Endothelial cell of umbilical vein (primary cell): ENCODE data around the gene HAL. TPM values are rescaled to one million over a fixed set of nuclear protein-coding genes. Genes with fewer than 3 reads are reported as not detected.

Experiments
- BruUV-seq: library from RNA; stranded (reverse); fragments of 400-500 nt; replicated peaks from 2 replicates; lab custom pipeline; 2021; lab: Mats Ljungman, UMichigan
- CTCF ChIA-PET: fragments of 300-600, 350-600 bp; sonication (Branson Sonifier 250); formaldehyde crosslinking; loops from one replicate; lab custom pipeline; 2021; ENCODE audit warnings: antibody characterized with exemption, inconsistent platforms; lab: Charles Lee
- POLR2A ChIA-PET: fragments of 300-600, 350-600 bp; sonication (Branson Sonifier 250); formaldehyde crosslinking; loops from one replicate; lab custom pipeline; 2021; ENCODE audit warnings: antibody characterized with exemption, inconsistent platforms; lab: Charles Lee
- DNase-seq: peaks from one replicate; pipeline ENCODE4 v3.0.0-alpha.2; 2011; ENCODE audit warnings: low read depth, low spot score
- FAIRE-seq: peaks from 2 replicates; lab custom pipeline; 2011; peaks lifted over from hg19 to GRCh38; lab: Jason Lieb, UNC
- H2AFZ ChIP-seq: 2 replicates; pipeline ENCODE4 v1.6.0; 2012; ENCODE audit warnings: low read depth, low read length, control low read depth, inconsistent platforms
- H3K27ac ChIP-seq: 2 replicates; pipeline ENCODE4 v1.5.1; 2011; ENCODE audit warnings: low read depth, mild to moderate bottlenecking, control low read depth, low read length, moderate library complexity; ENCODE audit not compliant: insufficient read depth
- H3K27me3 ChIP-seq, 2 experiments: 2 replicates each; pipeline versions ENCODE4 v1.6.0 to v1.6.1; 2011; ENCODE audit warnings: low read length in 2 of 2, mixed read lengths in 1 of 2; ENCODE audit not compliant: control insufficient read depth in 2 of 2, insufficient read depth in 2 of 2
- H3K36me3 ChIP-seq, 2 experiments: 2 replicates in 1 of 2; 3 replicates in 1 of 2; pipeline ENCODE4 v1.5.1; 2011; ENCODE audit warnings: low read length in 2 of 2, mild to moderate bottlenecking in 1 of 2, moderate library complexity in 1 of 2; ENCODE audit not compliant: control insufficient read depth in 2 of 2, insufficient read depth in 2 of 2; ENCODE audit errors: extremely low read depth in 1 of 2
- H3K4me1 ChIP-seq: 3 replicates; pipeline ENCODE4 v1.5.1; 2011; ENCODE audit warnings: mild to moderate bottlenecking, low read length; ENCODE audit not compliant: control insufficient read depth, insufficient read depth; ENCODE audit errors: extremely low read depth
- H3K4me2 ChIP-seq: 2 replicates; pipeline ENCODE4 v1.6.1; 2011; ENCODE audit warnings: low read length, control low read depth, mixed read lengths; ENCODE audit not compliant: insufficient read depth
- H3K4me3 ChIP-seq, 3 experiments: fragments of 200-600 bp in 1 of 3; sonication (generic), shearing (Covaris generic) in 1 of 3; replicated peaks in 1 of 3; 2 replicates each; pipeline ENCODE4 v1.5.1; 2011 to 2016; ENCODE audit warnings: control low read depth in 3 of 3, low read length in 3 of 3, mild to moderate bottlenecking in 2 of 3, inconsistent platforms in 1 of 3, low read depth in 1 of 3, moderate library complexity in 1 of 3; ENCODE audit not compliant: insufficient read depth in 1 of 3
- H3K79me2 ChIP-seq: 2 replicates; pipeline ENCODE4 v1.6.0; 2012; ENCODE audit warnings: low read length, inconsistent platforms; ENCODE audit not compliant: control insufficient read depth, insufficient read depth
- H3K9ac ChIP-seq: replicated peaks from 2 replicates; pipeline ENCODE3; 2011; ENCODE audit warnings: low read length, control low read depth; ENCODE audit not compliant: insufficient read depth; ENCODE audit errors: extremely low read depth
- H3K9me1 ChIP-seq: replicated peaks from 3 replicates; pipeline ENCODE4 v1.6.0; 2011; ENCODE audit warnings: mild to moderate bottlenecking, low read length; ENCODE audit not compliant: control insufficient read depth, insufficient read depth; ENCODE audit errors: extremely low read depth
- H3K9me3 ChIP-seq: replicated peaks from 2 replicates; pipeline ENCODE4 v1.5.1; 2012; ENCODE audit warnings: low read length, inconsistent platforms; ENCODE audit not compliant: control insufficient read depth, insufficient read depth
- H4K20me1 ChIP-seq: replicated peaks from 2 replicates; pipeline ENCODE3; 2011; ENCODE audit warnings: mild to moderate bottlenecking, low read length; ENCODE audit not compliant: control insufficient read depth, insufficient read depth; ENCODE audit errors: extremely low read depth
- EZH2 ChIP-seq: IDR thresholded peaks from 2 replicates; pipeline ENCODE4 v1.6.1; 2012; ENCODE audit warnings: borderline replicate concordance, low read depth, mild to moderate bottlenecking, moderate library complexity, low read length, inconsistent platforms; ENCODE audit not compliant: severe bottlenecking
- FOS ChIP-seq: IDR thresholded peaks from 2 replicates; pipeline ENCODE4 v1.6.1; 2011; ENCODE audit warnings: mild to moderate bottlenecking, low read length, moderate library complexity, borderline replicate concordance; ENCODE audit not compliant: insufficient read depth
- GATA2 ChIP-seq: IDR thresholded peaks from 2 replicates; pipeline ENCODE4 v1.7.0; 2011; ENCODE audit warnings: low read depth, mild to moderate bottlenecking, moderate library complexity, mixed read lengths, low read length; ENCODE audit not compliant: insufficient read length, insufficient read depth
- JUN ChIP-seq: IDR thresholded peaks from 2 replicates; pipeline ENCODE4 v1.6.1; 2011; ENCODE audit warnings: borderline replicate concordance, low read depth; ENCODE audit not compliant: insufficient read length, insufficient read depth
- MYC ChIP-seq: IDR thresholded peaks from one replicate; pipeline ENCODE4 v1.6.1; 2011; ENCODE audit warnings: mild to moderate bottlenecking, low read depth, low read length
- POLR2A ChIP-seq: IDR thresholded peaks from 2 replicates; pipeline ENCODE4 v1.6.1; 2012; ENCODE audit warnings: low read depth, mild to moderate bottlenecking, control low read depth, low read length
- POLR2AphosphoS5 ChIP-seq: IDR thresholded peaks from 2 replicates; pipeline ENCODE4 v1.6.1; 2012; ENCODE audit warnings: low read depth, mild to moderate bottlenecking, control low read depth, low read length, moderate library complexity; ENCODE audit not compliant: insufficient read depth
- dilution Hi-C: fragments of 300-500 bp; cut with MboI; formaldehyde crosslinking; loops from one replicate; pipeline ENCODE4 v1.15.0; 2019; ENCODE audit warnings: low sequenced_read_pairs; ENCODE audit not compliant: extremely low pct_ligation_motif_present
- intact Hi-C: fragments of 100-400 bp; cut with micrococcal nuclease; formaldehyde crosslinking; loops from one replicate; pipeline ENCODE4 v1.10.0; 2022
- polyA plus RNA-seq, 4 experiments: library from polyadenylated mRNA; depleted of rRNA in 3 of 4; stranded (reverse) in 3 of 4; unstranded in 1 of 4; fragments of >200 nt; gene quantifications; 2 replicates each; pipeline versions ENCODE4 v1.2.1 to v1.2.3, GENCODE V29; 2011 to 2012; ENCODE audit warnings: missing spikeins in 1 of 4
- total RNA-seq: library from RNA; stranded (reverse); gene quantifications from 2 replicates; pipeline ENCODE4 v1.2.3, GENCODE V29; 2021
- TF ChIP-seq, protein P1 (sequence below), 2 donors: IDR thresholded peaks; 1 replicate in 1 of 2; 2 replicates in 1 of 2; pipeline ENCODE4 v1.5.1; 2011; ENCODE audit warnings: low read length in 2 of 2, mild to moderate bottlenecking in 2 of 2, moderate library complexity in 2 of 2, control low read depth in 1 of 2, inconsistent platforms in 1 of 2, low read depth in 1 of 2; ENCODE audit not compliant: insufficient read depth in 1 of 2; ENCODE audit errors: extremely low read depth in 1 of 2
- TF ChIP-seq, protein P2 (sequence below): IDR thresholded peaks from 2 replicates; pipeline ENCODE4 v1.6.1; 2011; ENCODE audit not compliant: insufficient read depth, insufficient read length

The HAL gene
- total and polyA plus RNA-seq, 2 donors (not counting 3 experiments of a cell fraction or from before 2014, with no cell fraction given): 0.18 to 0.62 TPM

DNA sequence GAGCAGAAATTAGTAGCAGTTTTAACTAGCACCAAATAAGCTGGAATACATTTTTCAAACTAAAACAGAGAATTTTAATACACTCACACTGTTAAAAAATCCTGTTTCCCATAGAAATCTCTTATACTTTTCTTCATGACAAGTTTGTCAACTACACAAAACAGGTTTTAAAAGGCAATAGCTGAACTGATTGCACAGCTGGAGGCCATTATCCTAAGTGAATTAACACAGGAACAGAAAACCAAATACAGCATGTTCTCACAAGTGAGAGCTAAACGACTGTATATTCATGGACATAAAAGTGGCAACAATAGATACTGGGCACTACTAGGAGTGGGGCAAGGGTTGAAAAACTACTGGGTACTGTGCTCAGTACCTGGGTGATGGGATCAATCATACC is 11.6 kb upstream of the HAL start:
- no peaks in the 10 kb centered on the region for H3K9me3 ChIP-seq
- intact Hi-C loops (no loop called here), dilution Hi-C loops (no loop called here)
- H3K9me1 ChIP-seq: no peaks in the 10 kb centered on the region
- no peak overlapping the region for H3K4me3 ChIP-seq
- no peak overlapping the region for H3K9ac ChIP-seq
- TF ChIP-seq FOS (no peak), MYC (no peak), GATA2 (no peak), EZH2 (no peak), POLR2AphosphoS5 (no peak), POLR2A (no peak), JUN (no peak)
- no peaks in the 10 kb centered on the region for H3K27me3 ChIP-seq
- H2AFZ ChIP-seq: no peak overlapping the region
- H3K36me3 ChIP-seq: peaks cover 8 to 29% of the 10 kb centered on the region in 2 experiments
- no peaks in the 10 kb centered on the region for H3K79me2 ChIP-seq
- H4K20me1 ChIP-seq: no peaks in the 10 kb centered on the region
- POLR2A ChIA-PET: no interaction called here
- DNase-seq (no peak), FAIRE-seq (no peak)
- CTCF ChIA-PET: interaction anchor here (2.0 kb wide), 1 partner anchor 9 kb away, joined by 10 read pairs; no protein-coding TSS in a partner anchor
- no peak overlapping the region for H3K4me2 ChIP-seq
- no TSS peak for BruUV-seq
- H3K4me1 ChIP-seq: no peaks in the 10 kb centered on the region
- no peak overlapping the region for H3K27ac ChIP-seq

DNA sequence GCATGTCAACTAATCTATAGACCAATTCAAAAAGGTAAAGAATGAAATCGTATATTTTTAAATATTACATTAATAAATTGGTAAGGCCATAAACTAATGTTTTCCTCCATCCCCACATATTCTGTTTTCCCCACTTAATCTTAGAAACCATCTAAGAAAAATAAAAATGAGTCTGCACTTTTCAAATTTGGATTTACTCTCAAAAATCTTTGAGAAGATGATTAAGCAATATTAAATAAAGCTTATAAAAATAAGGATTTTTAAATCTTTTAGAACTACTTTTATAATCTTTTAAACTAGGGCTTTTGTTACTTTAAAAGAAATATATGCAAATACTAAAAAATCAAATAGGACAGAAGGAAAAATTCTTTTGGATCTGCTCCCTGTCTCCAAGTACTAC is 10.6 kb upstream of the HAL start:
- dilution Hi-C loops: no loop called here
- POLR2A ChIA-PET: no interaction called here

More for the DNA sequence above, 10.6 kb upstream of the HAL start:
- intact Hi-C loops: no loop called here
- Histone ChIP-seq H3K36me3 (peaks cover 8 to 24% of the 10 kb centered on the region in 2 experiments), H3K4me1 (no peaks in the 10 kb centered on the region), H3K27me3 (no peaks in the 10 kb centered on the region), H3K4me2 (no peak overlapping the region), H3K4me3 (no peak overlapping the region), H4K20me1 (no peaks in the 10 kb centered on the region), H3K79me2 (no peaks in the 10 kb centered on the region), H3K9me3 (no peaks in the 10 kb centered on the region), H3K9me1 (no peaks in the 10 kb centered on the region), H2AFZ (no peak overlapping the region), H3K9ac (no peak overlapping the region), H3K27ac (no peak overlapping the region)
- no peak for DNase-seq
- no TSS peak for BruUV-seq
- TF ChIP-seq JUN (no peak), POLR2AphosphoS5 (no peak), POLR2A (no peak), EZH2 (no peak), FOS (no peak), MYC (no peak), GATA2 (no peak)
- TF ChIP-seq, protein P1, sequence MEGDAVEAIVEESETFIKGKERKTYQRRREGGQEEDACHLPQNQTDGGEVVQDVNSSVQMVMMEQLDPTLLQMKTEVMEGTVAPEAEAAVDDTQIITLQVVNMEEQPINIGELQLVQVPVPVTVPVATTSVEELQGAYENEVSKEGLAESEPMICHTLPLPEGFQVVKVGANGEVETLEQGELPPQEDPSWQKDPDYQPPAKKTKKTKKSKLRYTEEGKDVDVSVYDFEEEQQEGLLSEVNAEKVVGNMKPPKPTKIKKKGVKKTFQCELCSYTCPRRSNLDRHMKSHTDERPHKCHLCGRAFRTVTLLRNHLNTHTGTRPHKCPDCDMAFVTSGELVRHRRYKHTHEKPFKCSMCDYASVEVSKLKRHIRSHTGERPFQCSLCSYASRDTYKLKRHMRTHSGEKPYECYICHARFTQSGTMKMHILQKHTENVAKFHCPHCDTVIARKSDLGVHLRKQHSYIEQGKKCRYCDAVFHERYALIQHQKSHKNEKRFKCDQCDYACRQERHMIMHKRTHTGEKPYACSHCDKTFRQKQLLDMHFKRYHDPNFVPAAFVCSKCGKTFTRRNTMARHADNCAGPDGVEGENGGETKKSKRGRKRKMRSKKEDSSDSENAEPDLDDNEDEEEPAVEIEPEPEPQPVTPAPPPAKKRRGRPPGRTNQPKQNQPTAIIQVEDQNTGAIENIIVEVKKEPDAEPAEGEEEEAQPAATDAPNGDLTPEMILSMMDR (IDR thresholded peaks at IDR 0.05; ENCODE audit: extremely low read depth in 1 of 2, insufficient read depth in 1 of 2, low read depth in 1 of 2, low read length in 2 of 2): no peak
- TF ChIP-seq, protein P2, sequence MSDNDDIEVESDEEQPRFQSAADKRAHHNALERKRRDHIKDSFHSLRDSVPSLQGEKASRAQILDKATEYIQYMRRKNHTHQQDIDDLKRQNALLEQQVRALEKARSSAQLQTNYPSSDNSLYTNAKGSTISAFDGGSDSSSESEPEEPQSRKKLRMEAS: no peak
- no peak for FAIRE-seq
- CTCF ChIA-PET: interaction anchor here (1.0 to 2.0 kb wide), 2 partner anchors 8 to 16 kb away, joined by 3 to 10 read pairs; no protein-coding TSS in a partner anchor
